ENCODE results near the gene TTC21A.
A peak's percentile ranks its signal among the peaks of the same experiment; 100 is the strongest.

DNA sequence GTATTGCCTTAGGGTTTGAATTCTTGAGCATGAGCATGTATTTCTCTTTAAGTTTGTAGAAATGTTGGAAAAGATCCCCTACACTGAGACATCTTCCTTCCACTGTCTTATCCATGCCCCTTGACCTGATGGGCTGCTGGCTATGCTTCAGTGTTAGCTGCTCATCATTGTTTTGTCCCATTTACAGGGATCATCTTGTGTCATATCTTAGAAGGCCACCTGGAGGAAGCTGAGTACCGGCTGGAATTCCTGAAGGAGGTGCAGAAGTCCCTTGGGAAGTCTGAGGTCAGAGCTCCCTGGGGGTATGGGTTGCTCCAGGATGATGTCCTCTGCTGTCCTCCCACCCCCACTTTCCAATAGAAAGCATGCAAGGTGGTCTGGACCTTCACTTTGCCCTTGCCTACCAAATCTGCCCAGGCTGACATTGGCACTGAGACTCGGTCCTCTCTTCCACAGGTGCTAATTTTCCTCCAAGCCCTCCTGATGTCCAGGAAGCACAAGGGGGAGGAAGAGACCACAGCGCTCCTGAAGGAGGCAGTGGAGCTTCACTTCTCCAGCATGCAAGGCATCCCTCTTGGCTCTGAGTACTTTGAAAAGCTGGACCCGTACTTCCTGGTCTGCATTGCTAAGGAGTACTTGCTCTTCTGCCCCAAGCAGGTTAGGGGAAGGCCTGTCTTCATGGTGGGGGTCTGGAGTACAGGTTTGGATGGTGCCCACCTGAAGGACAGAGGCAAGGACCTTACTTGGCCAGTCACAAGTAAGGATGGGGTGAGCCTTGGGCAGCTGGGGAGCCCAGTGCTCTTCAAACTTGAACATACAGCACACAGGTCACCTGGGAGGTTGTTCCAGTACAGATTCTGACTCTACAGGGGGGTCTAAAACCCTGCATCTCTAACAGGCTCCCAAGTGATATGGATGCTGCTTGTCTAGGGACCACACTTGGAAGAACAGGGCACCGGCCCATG is 17.7 kb downstream of the TTC21A start:
- TF ChIP-seq, protein P1, sequence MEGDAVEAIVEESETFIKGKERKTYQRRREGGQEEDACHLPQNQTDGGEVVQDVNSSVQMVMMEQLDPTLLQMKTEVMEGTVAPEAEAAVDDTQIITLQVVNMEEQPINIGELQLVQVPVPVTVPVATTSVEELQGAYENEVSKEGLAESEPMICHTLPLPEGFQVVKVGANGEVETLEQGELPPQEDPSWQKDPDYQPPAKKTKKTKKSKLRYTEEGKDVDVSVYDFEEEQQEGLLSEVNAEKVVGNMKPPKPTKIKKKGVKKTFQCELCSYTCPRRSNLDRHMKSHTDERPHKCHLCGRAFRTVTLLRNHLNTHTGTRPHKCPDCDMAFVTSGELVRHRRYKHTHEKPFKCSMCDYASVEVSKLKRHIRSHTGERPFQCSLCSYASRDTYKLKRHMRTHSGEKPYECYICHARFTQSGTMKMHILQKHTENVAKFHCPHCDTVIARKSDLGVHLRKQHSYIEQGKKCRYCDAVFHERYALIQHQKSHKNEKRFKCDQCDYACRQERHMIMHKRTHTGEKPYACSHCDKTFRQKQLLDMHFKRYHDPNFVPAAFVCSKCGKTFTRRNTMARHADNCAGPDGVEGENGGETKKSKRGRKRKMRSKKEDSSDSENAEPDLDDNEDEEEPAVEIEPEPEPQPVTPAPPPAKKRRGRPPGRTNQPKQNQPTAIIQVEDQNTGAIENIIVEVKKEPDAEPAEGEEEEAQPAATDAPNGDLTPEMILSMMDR (IDR thresholded peaks at IDR 0.05): peak in 2 of 4 experiments; percentile 23 to 35
- no peak for TF ChIP-seq POLR2A (IDR thresholded peaks at IDR 0.05)

All from sigmoid colon (tissue), 3 donors.